IgD-negative memory B cell (primary cell): Measurements from ENCODE around the gene TUBG2. TPM values are rescaled to one million over a fixed set of nuclear protein-coding genes. Genes with fewer than 3 reads are reported as not detected.
A peak's percentile ranks its signal among the peaks of the same experiment; 100 is the strongest.
"Not testable (repeated sequence)": the region's sequence is repeated elsewhere in the genome, so short reads cannot be mapped to it uniquely, and the experiment has no call there.

ENCODE experiments used
- H3K27ac Mint-ChIP-seq, 3 donors: one replicate each; pipeline ENCODE4 v1.8.0; 2020 to 2022; ENCODE audit warnings: mild to moderate bottlenecking in 3 of 3, mixed read lengths in 3 of 3, moderate library complexity in 1 of 3
- H3K27me3 Mint-ChIP-seq: one replicate; pipeline ENCODE4 v1.8.0; 2021; ENCODE audit warnings: mixed read lengths
- H3K36me3 Mint-ChIP-seq: one replicate; pipeline ENCODE4 v1.8.0; 2020; ENCODE audit warnings: mild to moderate bottlenecking, mixed read lengths
- H3K4me1 Mint-ChIP-seq, 3 donors: one replicate each; pipeline ENCODE4 v1.8.0; 2020 to 2022; ENCODE audit warnings: mixed read lengths in 3 of 3, mild to moderate bottlenecking in 1 of 3
- H3K4me3 Mint-ChIP-seq, 4 donors: one replicate each; pipeline ENCODE4 v1.8.0; 2020 to 2022; ENCODE audit warnings: mild to moderate bottlenecking in 4 of 4, mixed read lengths in 4 of 4, moderate library complexity in 3 of 4
- H3K9me3 Mint-ChIP-seq, 3 donors: one replicate each; pipeline ENCODE4 v1.8.0; 2020 to 2021; ENCODE audit warnings: mixed read lengths in 3 of 3, mild to moderate bottlenecking in 1 of 3
- polyA plus RNA-seq: library from polyadenylated mRNA; unstranded; fragments of 300-500 nt; fragmentation: Illumina TruSeq; gene quantifications from one replicate; pipeline ENCODE4 v1.2.3, GENCODE V29; 2021

TUBG2 gene
- polyA plus RNA-seq = 2.5 TPM

DNA sequence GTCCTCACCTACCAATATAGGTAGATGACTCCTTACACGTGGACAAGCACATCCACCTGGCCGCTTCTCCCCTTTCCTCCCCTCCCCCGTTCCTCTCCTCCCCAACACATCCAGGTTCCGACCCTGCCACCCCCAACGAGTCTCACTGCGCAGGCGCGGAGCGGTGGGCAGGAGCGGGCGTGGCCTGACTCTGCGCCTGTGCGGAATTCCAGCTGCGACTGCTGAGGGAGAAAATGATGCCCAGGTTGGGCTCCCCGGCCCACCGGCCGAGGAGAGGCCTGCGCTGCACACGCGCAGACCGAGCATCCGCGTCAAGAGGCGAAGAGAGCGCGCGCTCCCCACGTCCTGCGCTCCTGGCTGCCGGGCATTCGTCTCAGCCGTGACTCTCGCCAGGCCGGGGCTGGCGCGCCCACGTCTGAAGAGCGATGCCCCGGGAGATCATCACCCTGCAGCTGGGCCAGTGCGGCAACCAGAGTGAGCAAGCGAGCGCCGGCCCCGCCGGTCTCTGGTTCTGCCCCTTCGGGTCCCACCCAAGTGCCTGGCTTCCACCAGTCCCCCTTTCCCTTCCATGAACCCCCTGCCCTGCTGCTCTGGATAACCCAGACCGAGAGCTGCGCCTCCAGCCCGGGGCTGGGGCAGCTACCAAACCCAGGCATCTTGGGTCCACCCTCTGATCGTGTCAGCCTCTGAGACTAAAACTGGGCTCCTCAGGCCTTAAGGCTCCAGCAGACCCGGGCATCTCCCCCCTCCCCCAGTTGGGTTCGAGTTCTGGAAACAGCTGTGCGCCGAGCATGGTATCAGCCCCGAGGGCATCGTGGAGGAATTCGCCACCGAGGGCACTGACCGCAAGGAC lies at the start of gene TUBG2:
TUBG2 (plus strand) TSS at position 206 of the 853 bp plus-strand sequence; CDS start at position 426, 220 bp downstream.
- H3K4me1 Mint-ChIP-seq = peaks cover 20 to 27% (median 25%) of the 10 kb centered on the region in 3 donors
- peaks cover 0 to 4% (median 0%) of the 10 kb centered on the region in 3 donors for H3K9me3 Mint-ChIP-seq
- H3K36me3 Mint-ChIP-seq = no peaks in the 10 kb centered on the region
- H3K27me3 Mint-ChIP-seq = peaks cover 24% of the 10 kb centered on the region
- H3K4me3 Mint-ChIP-seq = peak within 1 kb of the TSS; percentile 83 to 96 (median 92)
- peak within 1 kb of the TSS in 1 of 3 donors; percentile 78 for H3K27ac Mint-ChIP-seq

- peak overlapping the region; percentile 88 to 98 (median 96) for H3K27ac Mint-ChIP-seq
- not testable (repeated sequence) for H3K9me3 Mint-ChIP-seq, H3K36me3 Mint-ChIP-seq, H3K27me3 Mint-ChIP-seq
- peaks cover 14 to 26% (median 25%) of the 10 kb centered on the region in 3 donors for H3K4me1 Mint-ChIP-seq
- peak overlapping the region; percentile 96 to 100 (median 100) for H3K4me3 Mint-ChIP-seq
Observed at GRCh38 chr17:42609814-42610801, 49.0 kb upstream of the TUBG2 start.

DNA sequence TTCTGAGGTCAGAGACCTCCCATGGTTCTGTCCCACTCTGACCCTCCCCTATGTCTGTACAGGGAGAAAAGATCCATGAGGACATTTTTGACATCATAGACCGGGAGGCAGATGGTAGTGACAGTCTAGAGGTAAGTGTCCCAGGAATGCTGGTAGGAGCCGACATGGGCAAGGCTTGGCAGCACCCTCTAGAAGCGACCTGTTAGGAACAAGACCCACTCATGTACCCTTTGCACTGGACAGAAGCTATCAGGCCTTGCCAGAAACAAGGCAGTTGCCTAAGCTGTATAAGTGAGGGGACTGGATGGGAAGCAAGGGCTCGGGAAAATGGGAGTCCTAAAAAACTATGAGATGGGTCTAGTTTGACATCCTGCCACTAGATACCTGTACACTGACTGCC lies 47.1 kb upstream of the TUBG2 start:
- H3K9me3 Mint-ChIP-seq = no peaks in the 10 kb centered on the region
- peak overlapping the region in 1 of 4 donors; percentile 81 for H3K4me3 Mint-ChIP-seq
- H3K36me3 Mint-ChIP-seq = no peaks in the 10 kb centered on the region
- H3K27me3 Mint-ChIP-seq = no peaks in the 10 kb centered on the region
- H3K27ac Mint-ChIP-seq = no peak overlapping the region
- H3K4me1 Mint-ChIP-seq = peaks cover 5 to 11% (median 10%) of the 10 kb centered on the region in 3 donors

GRCh38 chr17:42613699-42614295 lies 45.3 kb upstream of the TUBG2 start:
- Mint-ChIP-seq H3K27me3 (no peaks in the 10 kb centered on the region), H3K9me3 (no peaks in the 10 kb centered on the region), H3K4me1 (peaks cover 8 to 13% (median 12%) of the 10 kb centered on the region in 3 donors), H3K36me3 (no peaks in the 10 kb centered on the region), H3K27ac (no peak overlapping the region), H3K4me3 (peak overlapping the region in 1 of 4 donors; percentile 23)

- Mint-ChIP-seq H3K27ac (peak overlapping the region in 1 of 3 donors; percentile 80), H3K4me1 (peaks cover 8 to 12% (median 10%) of the 10 kb centered on the region in 3 donors)
Observed at GRCh38 chr17:42617956-42618431, 41.1 kb upstream of the TUBG2 start.

DNA sequence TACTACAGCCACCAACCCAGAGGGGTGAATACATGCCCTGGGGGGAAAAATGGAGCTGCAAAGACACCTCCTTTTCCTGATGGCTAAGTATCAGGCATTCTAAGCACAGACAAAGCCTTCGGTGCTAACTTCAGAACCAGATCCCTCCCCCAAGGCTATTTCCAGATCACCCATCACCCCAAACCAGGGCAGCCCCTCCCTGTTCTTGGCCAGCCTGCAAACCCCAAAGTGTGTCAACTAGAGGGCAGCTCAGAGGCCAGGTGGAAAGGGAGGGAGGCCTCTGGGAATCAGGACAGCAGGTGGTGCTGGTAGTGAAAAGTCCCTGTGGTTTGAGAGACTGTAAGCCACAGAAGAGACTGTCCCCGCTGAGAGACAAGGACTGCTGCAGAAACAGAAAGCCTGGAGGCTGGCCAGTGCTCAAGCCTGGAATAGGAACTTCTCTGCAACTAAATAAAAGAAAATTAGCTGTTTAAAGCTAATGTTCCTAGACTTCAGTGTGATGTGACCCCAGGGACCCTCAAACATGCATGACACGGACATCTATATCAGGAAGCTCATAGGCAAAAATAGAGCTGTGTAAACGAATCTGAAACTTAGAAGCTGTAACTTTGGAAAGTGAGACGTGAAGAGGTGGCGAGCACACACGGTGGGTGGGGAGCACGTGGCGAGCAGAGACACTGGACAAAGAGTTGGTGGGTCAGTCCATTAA lies 40.5 kb upstream of the TUBG2 start:
- Mint-ChIP-seq H3K27ac (peak overlapping the region in 2 of 3 donors; percentile 19 to 80), H3K27me3 (no peaks in the 10 kb centered on the region), H3K4me1 (peaks cover 8 to 12% (median 10%) of the 10 kb centered on the region in 3 donors), H3K4me3 (peak overlapping the region in 3 of 4 donors; percentile 57 to 63 (median 61)), H3K36me3 (no peaks in the 10 kb centered on the region), H3K9me3 (no peaks in the 10 kb centered on the region)

More at GRCh38 chr17:42617956-42618431, 41.1 kb upstream of the TUBG2 start:
- no peaks in the 10 kb centered on the region for H3K36me3 Mint-ChIP-seq
- H3K4me3 Mint-ChIP-seq = peak overlapping the region in 2 of 4 donors; percentile 61 to 70
- H3K27me3 Mint-ChIP-seq = no peaks in the 10 kb centered on the region
- no peaks in the 10 kb centered on the region for H3K9me3 Mint-ChIP-seq

DNA sequence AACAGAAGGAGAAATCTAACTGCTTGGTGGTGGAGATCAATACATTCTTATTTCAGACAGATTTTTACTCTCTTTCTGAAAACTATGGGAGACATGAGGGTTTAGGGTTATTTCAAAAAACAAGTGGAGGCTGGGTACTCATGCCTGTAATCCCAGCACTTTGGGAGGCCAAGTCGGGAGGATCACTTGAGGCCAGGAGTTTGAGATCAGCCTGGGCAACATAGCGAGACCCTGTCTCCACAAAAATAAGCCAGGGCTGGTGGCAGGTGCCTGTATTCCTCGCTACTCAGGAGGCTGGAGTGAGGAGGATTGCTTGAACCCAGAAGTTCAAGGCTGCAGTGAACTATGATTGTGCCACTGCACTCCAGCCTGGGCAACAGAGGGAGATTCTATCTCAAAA lies 37.1 kb upstream of the TUBG2 start:
- not testable (repeated sequence) for H3K27me3 Mint-ChIP-seq, H3K27ac Mint-ChIP-seq, H3K9me3 Mint-ChIP-seq, H3K36me3 Mint-ChIP-seq, H3K4me3 Mint-ChIP-seq
- H3K4me1 Mint-ChIP-seq = peaks cover 8 to 12% (median 10%) of the 10 kb centered on the region in 3 donors

GRCh38 chr17:42623271-42623670 lies 35.8 kb upstream of the TUBG2 start:
- H3K4me1 Mint-ChIP-seq = peaks cover 5 to 9% (median 9%) of the 10 kb centered on the region in 3 donors
- no peaks in the 10 kb centered on the region for H3K9me3 Mint-ChIP-seq
- no peaks in the 10 kb centered on the region for H3K27me3 Mint-ChIP-seq
- H3K36me3 Mint-ChIP-seq = no peaks in the 10 kb centered on the region
- no peak overlapping the region for H3K27ac Mint-ChIP-seq
- H3K4me3 Mint-ChIP-seq = no peak overlapping the region

GRCh38 chr17:42623732-42624596 lies 35.1 kb upstream of the TUBG2 start:
- H3K27ac Mint-ChIP-seq = no peak overlapping the region
- H3K9me3 Mint-ChIP-seq = no peaks in the 10 kb centered on the region
- no peaks in the 10 kb centered on the region for H3K36me3 Mint-ChIP-seq
- peaks cover 2% of the 10 kb centered on the region in 3 donors for H3K4me1 Mint-ChIP-seq
- no peaks in the 10 kb centered on the region for H3K27me3 Mint-ChIP-seq
- no peak overlapping the region for H3K4me3 Mint-ChIP-seq

GRCh38 chr17:42627032-42627764 lies 31.9 kb upstream of the TUBG2 start:
- not testable (repeated sequence) for H3K36me3 Mint-ChIP-seq, H3K27ac Mint-ChIP-seq, H3K4me1 Mint-ChIP-seq, H3K9me3 Mint-ChIP-seq, H3K27me3 Mint-ChIP-seq, H3K4me3 Mint-ChIP-seq

DNA sequence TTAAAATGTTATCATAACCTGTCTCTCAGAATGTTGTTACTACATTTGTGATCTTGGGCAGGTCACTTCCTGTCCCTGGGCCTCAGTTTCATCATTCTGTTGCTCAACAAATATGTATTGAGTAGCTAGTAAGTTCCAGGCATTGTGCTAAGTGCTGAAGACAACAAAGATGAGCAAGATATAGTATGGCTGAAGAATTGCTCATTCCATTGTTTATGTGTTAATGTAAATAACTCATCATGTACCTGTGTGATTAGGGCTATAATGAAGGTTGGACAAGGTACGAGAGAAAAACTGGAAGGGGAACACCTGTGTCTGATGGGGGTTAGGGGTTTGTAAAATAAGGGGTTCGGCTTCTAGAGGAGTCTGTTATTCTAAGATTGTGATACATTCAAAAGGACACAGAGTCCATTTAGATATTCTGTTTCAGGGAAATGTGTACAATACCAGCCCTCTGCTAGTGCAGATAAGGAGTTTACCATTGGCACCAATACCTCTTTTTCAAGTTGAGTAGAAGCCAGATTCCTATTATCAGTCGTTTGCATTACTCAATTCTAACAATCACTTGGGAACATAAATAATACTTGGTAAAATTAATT lies 29.6 kb upstream of the TUBG2 start:
- H3K9me3 Mint-ChIP-seq = no peaks in the 10 kb centered on the region

DNA sequence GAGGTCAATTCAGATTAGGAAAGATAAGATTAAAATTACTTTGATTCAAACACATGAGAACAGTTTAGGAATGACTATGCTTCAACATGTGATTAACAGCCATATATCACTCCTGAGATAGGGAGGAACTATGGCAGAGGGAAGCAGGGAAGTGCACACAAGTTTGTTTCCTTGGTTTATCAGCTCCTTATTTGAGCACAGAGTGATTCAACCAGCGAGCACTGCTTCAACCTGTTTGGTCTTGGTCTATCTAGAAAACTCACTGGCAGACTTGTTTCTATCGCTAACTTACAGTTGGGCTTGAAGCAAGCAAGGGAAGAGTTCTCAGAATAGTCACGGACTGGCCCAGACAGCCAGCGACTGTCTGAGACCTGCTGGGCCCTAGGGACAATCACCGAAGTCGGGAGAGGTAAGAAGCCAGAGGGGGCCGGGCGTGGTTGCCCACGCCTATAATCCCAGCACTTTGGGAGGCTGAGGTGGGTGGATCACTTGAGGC lies 26.1 kb upstream of the TUBG2 start:
- Mint-ChIP-seq H3K27me3 (no peaks in the 10 kb centered on the region), H3K4me3 (no peak overlapping the region), H3K9me3 (no peaks in the 10 kb centered on the region), H3K27ac (no peak overlapping the region), H3K4me1 (no peaks in the 10 kb centered on the region), H3K36me3 (no peaks in the 10 kb centered on the region)

More for the DNA sequence above, 29.6 kb upstream of the TUBG2 start:
- Mint-ChIP-seq H3K27me3 (no peaks in the 10 kb centered on the region), H3K4me1 (no peaks in the 10 kb centered on the region), H3K27ac (no peak overlapping the region), H3K4me3 (no peak overlapping the region), H3K36me3 (no peaks in the 10 kb centered on the region)
